Vagina (tissue), 2 donors: ENCODE measurements around the gene ASTN1. TPM values are rescaled to one million over a fixed set of nuclear protein-coding genes. Genes with fewer than 3 reads are reported as not detected.

ENCODE experiments used
- DNase-seq, 2 donors: peaks; one replicate each; pipeline ENCODE4 v3.0.0-alpha.2; 2017; ENCODE audit errors: extremely low spot score in 2 of 2
- H3K27ac ChIP-seq: fragments of 200-600 bp; sonication (generic); one replicate; pipeline ENCODE4 v1.5.1; 2019
- H3K27me3 ChIP-seq: fragments of 200-600 bp; sonication (generic); one replicate; pipeline ENCODE4 v1.5.1; 2019
- H3K36me3 ChIP-seq, 2 donors: fragments of 200-600 bp; sonication (generic); one replicate each; pipeline ENCODE4 v1.5.1; 2017 to 2019
- H3K4me1 ChIP-seq: fragments of 200-600 bp; sonication (generic); one replicate; pipeline ENCODE4 v1.5.1; 2019
- H3K4me3 ChIP-seq, 2 donors: fragments of 200-600 bp; sonication (generic); 1 replicate in 1 of 2; 2 replicates in 1 of 2; pipeline ENCODE4 v1.5.1; 2016 to 2019
- H3K9me3 ChIP-seq: fragments of 200-600 bp; sonication (generic); one replicate; pipeline ENCODE4 v1.5.1; 2019
- CTCF ChIP-seq, 3 experiments: fragments of 450-650 bp in 2 of 3; fragments of 200-600 bp in 1 of 3; sonication (generic) in 1 of 3; IDR thresholded peaks; one replicate each; pipeline ENCODE4 v1.5.1; 2017 to 2019; ENCODE audit warnings: antibody characterized with exemption in 3 of 3, mild to moderate bottlenecking in 2 of 3, moderate library complexity in 2 of 3
- POLR2A ChIP-seq, 2 donors: fragments of 450-650 bp; IDR thresholded peaks; one replicate each; pipeline ENCODE4 v1.6.1; 2017; ENCODE audit warnings: antibody characterized with exemption in 2 of 2, mild to moderate bottlenecking in 2 of 2, moderate library complexity in 2 of 2
- POLR2AphosphoS5 ChIP-seq, 2 donors: sonication (generic); formaldehyde crosslinking; IDR thresholded peaks; one replicate each; pipeline ENCODE4 v1.9.0; 2017; ENCODE audit warnings: antibody characterized with exemption in 2 of 2, mild to moderate bottlenecking in 2 of 2, low read depth in 1 of 2; ENCODE audit not compliant: insufficient read depth in 1 of 2
- intact Hi-C: fragments of 100-400 bp; cut with DNase I; formaldehyde crosslinking; loops from one replicate; pipeline ENCODE4 v1.15.1; 2023
- total RNA-seq: library from RNA; depleted of rRNA; stranded (reverse); fragments of >200 nt; gene quantifications from one replicate; pipeline ENCODE4 v1.2.3, GENCODE V29; 2016

ASTN1 gene
- total RNA-seq, 1 donor from 2014 or later: 4.2 TPM

- no peak for DNase-seq
- H3K27ac ChIP-seq: no peak overlapping the region
- intact Hi-C loops: no loop called here
Measured at GRCh38 chr1:177053648-177054047, 110.9 kb downstream of the ASTN1 start.

GRCh38 chr1:177048314-177049069 lies 116.0 kb downstream of the ASTN1 start:
- H3K4me3 ChIP-seq: no peak overlapping the region
- TF ChIP-seq POLR2AphosphoS5 (IDR thresholded peaks at IDR 0.05; ENCODE audit: insufficient read depth in 1 of 2, low read depth in 1 of 2) (no peak), CTCF (IDR thresholded peaks at IDR 0.05) (no peak), POLR2A (IDR thresholded peaks at IDR 0.05) (no peak)
- H3K27ac ChIP-seq: no peak overlapping the region
- H3K36me3 ChIP-seq: no peaks in the 10 kb centered on the region
- DNase-seq: no peak
- H3K9me3 ChIP-seq: no peaks in the 10 kb centered on the region
- no peaks in the 10 kb centered on the region for H3K27me3 ChIP-seq
- intact Hi-C loops: no loop called here
- no peaks in the 10 kb centered on the region for H3K4me1 ChIP-seq

More at GRCh38 chr1:177053648-177054047, 110.9 kb downstream of the ASTN1 start:
- no peaks in the 10 kb centered on the region for H3K9me3 ChIP-seq
- no peak overlapping the region for H3K4me3 ChIP-seq
- H3K27me3 ChIP-seq: no peaks in the 10 kb centered on the region
- H3K4me1 ChIP-seq: no peaks in the 10 kb centered on the region
- TF ChIP-seq POLR2AphosphoS5 (IDR thresholded peaks at IDR 0.05; ENCODE audit: insufficient read depth in 1 of 2, low read depth in 1 of 2) (no peak), CTCF (IDR thresholded peaks at IDR 0.05) (no peak), POLR2A (IDR thresholded peaks at IDR 0.05) (no peak)
- no peaks in the 10 kb centered on the region for H3K36me3 ChIP-seq

- no peak for TF ChIP-seq CTCF (IDR thresholded peaks at IDR 0.05)
- Histone ChIP-seq H3K9me3 (no peaks in the 10 kb centered on the region), H3K4me3 (no peak overlapping the region), H3K4me1 (no peaks in the 10 kb centered on the region), H3K36me3 (no peaks in the 10 kb centered on the region), H3K27me3 (no peaks in the 10 kb centered on the region), H3K27ac (no peak overlapping the region)
- peak in 1 of 2 donors; percentile 27 for DNase-seq
- intact Hi-C loops: no loop called here
Measured at GRCh38 chr1:177045151-177045550, 119.4 kb downstream of the ASTN1 start.

GRCh38 chr1:177044390-177044789 lies 120.1 kb downstream of the ASTN1 start:
- H3K27me3 ChIP-seq: no peaks in the 10 kb centered on the region
- H3K36me3 ChIP-seq: no peaks in the 10 kb centered on the region
- H3K4me1 ChIP-seq: no peaks in the 10 kb centered on the region
- H3K27ac ChIP-seq: no peak overlapping the region
- no peak for TF ChIP-seq POLR2A (IDR thresholded peaks at IDR 0.05)
- no peak for TF ChIP-seq CTCF (IDR thresholded peaks at IDR 0.05)
- no peaks in the 10 kb centered on the region for H3K9me3 ChIP-seq
- peak in 1 of 2 donors; percentile 42 for DNase-seq
- intact Hi-C loops: no loop called here
- H3K4me3 ChIP-seq: no peak overlapping the region

GRCh38 chr1:177043597-177043996 lies 120.9 kb downstream of the ASTN1 start:
- intact Hi-C loops: no loop called here
- H3K36me3 ChIP-seq: no peaks in the 10 kb centered on the region
- no peaks in the 10 kb centered on the region for H3K27me3 ChIP-seq
- H3K27ac ChIP-seq: no peak overlapping the region
- no peak overlapping the region for H3K4me3 ChIP-seq
- peak in 1 of 2 donors; percentile 20 for DNase-seq
- no peaks in the 10 kb centered on the region for H3K9me3 ChIP-seq
- no peaks in the 10 kb centered on the region for H3K4me1 ChIP-seq
- TF ChIP-seq CTCF (IDR thresholded peaks at IDR 0.05): no peak
- TF ChIP-seq POLR2AphosphoS5 (IDR thresholded peaks at IDR 0.05; ENCODE audit: insufficient read depth in 1 of 2, low read depth in 1 of 2): no peak
- TF ChIP-seq POLR2A (IDR thresholded peaks at IDR 0.05): no peak
